GM12878 (cell line): ENCODE measurements around the gene TNFAIP8L2. TPM values are rescaled to one million over a fixed set of nuclear protein-coding genes. Genes with fewer than 3 reads are reported as not detected.

Experiments used
- ASH2L ChIP-seq: fragments of 300-600, 200-600 bp; sonication (generic); IDR thresholded peaks from 2 replicates; pipeline ENCODE4 v1.6.1; 2017; ENCODE audit warnings: low read depth, mild to moderate bottlenecking, borderline replicate concordance
- BACH1 ChIP-seq: fragments of 450-650 bp; IDR thresholded peaks from 2 replicates; pipeline ENCODE4 v1.6.1; 2017; ENCODE audit warnings: mild to moderate bottlenecking, borderline replicate concordance
- BMI1 ChIP-seq: fragments of 450-650 bp; IDR thresholded peaks from 2 replicates; pipeline ENCODE4 v1.6.1; 2016; ENCODE audit warnings: mild to moderate bottlenecking, moderate library complexity, borderline replicate concordance
- CBX5 ChIP-seq: sonication (generic); IDR thresholded peaks from 2 replicates; pipeline ENCODE4 v1.6.1; 2016; ENCODE audit warnings: low read depth, moderate library complexity, mild to moderate bottlenecking, inconsistent platforms
- CREB1 ChIP-seq: IDR thresholded peaks from 2 replicates; pipeline ENCODE4 v1.6.1; 2012; ENCODE audit warnings: low read depth, mild to moderate bottlenecking, inconsistent platforms
- FOXM1 ChIP-seq: IDR thresholded peaks from 2 replicates; pipeline ENCODE4 v1.6.1; 2012; ENCODE audit warnings: low read depth, mild to moderate bottlenecking, inconsistent platforms, low read length, moderate library complexity
- IRF4 ChIP-seq: IDR thresholded peaks from 2 replicates; pipeline ENCODE4 v1.6.1; 2011; ENCODE audit warnings: low read depth, low read length
- MXI1 ChIP-seq: fragments of 150-350 bp; IDR thresholded peaks from 2 replicates; pipeline ENCODE4 v1.6.1; 2011; ENCODE audit warnings: low read depth, mild to moderate bottlenecking, inconsistent platforms, low read length, improper control_type of control experiment
- NFYA ChIP-seq: IDR thresholded peaks from 2 replicates; pipeline ENCODE4 v1.6.1; 2011; ENCODE audit warnings: low read depth, mild to moderate bottlenecking, low read length, improper control_type of control experiment, borderline replicate concordance
- NR2C1 ChIP-seq: fragments of 450-650 bp; IDR thresholded peaks from 2 replicates; pipeline ENCODE4 v1.6.1; 2017; ENCODE audit warnings: antibody characterized with exemption, mild to moderate bottlenecking, moderate library complexity
- POLR2AphosphoS5 ChIP-seq: IDR thresholded peaks from 2 replicates; pipeline ENCODE4 v1.6.1; 2011; ENCODE audit warnings: mild to moderate bottlenecking, low read length, inconsistent platforms
- SP1 ChIP-seq: IDR thresholded peaks from one replicate; pipeline ENCODE4 v1.6.1; 2011; ENCODE audit warnings: low read depth, low read length
- SREBF1 ChIP-seq: IDR thresholded peaks from 2 replicates; pipeline ENCODE4 v1.6.1; 2012; ENCODE audit warnings: mild to moderate bottlenecking, low read length
- TAF1 ChIP-seq: IDR thresholded peaks from 2 replicates; pipeline ENCODE4 v1.6.1; 2011; ENCODE audit warnings: mild to moderate bottlenecking, low read depth, low read length, borderline replicate concordance
- TCF12 ChIP-seq: IDR thresholded peaks from 2 replicates; pipeline ENCODE4 v1.6.1; 2011; ENCODE audit warnings: low read depth, mild to moderate bottlenecking, low read length
- ZBED1 ChIP-seq: IDR thresholded peaks from 2 replicates; pipeline ENCODE4 v1.6.1; 2016; ENCODE audit warnings: borderline replicate concordance
- ZNF24 ChIP-seq: fragments of 450-650 bp; IDR thresholded peaks from 2 replicates; pipeline ENCODE4 v1.6.1; 2017; ENCODE audit warnings: antibody characterized with exemption, mild to moderate bottlenecking
- ZNF384 ChIP-seq: IDR thresholded peaks from 2 replicates; pipeline ENCODE4 v1.6.1; 2012; ENCODE audit warnings: low read depth, mild to moderate bottlenecking, low read length, improper control_type of control experiment, borderline replicate concordance
- polyA plus RNA-seq, 11 experiments: library from polyadenylated mRNA; depleted of rRNA in 4 of 11; unstranded in 6 of 11; stranded (reverse) in 5 of 11; fragments of >200 nt; fragmentation: Nextera tagmentation in 4 of 11; fragmentation: Illumina TruSeq in 1 of 11; extraction: Ambion mirVana in 4 of 11; extraction: Trizol in 1 of 11; gene quantifications; 1 replicate in 1 of 11; 2 replicates in 10 of 11; pipeline versions ENCODE4 v1.2.1 to v1.2.3, GENCODE V29; 2011 to 2016; ENCODE audit warnings: inconsistent platforms in 2 of 11, missing spikeins in 2 of 11, low read depth in 1 of 11
- total RNA-seq, 4 experiments: library from RNA; depleted of rRNA in 3 of 4; stranded (reverse); fragments of >200 nt in 3 of 4; fragmentation: Illumina TruSeq in 1 of 4; extraction: Trizol in 1 of 4; gene quantifications; 2 replicates each; pipeline versions ENCODE4 v1.2.1 to v1.2.3, GENCODE V29; 2013 to 2021
- TF ChIP-seq, protein P1 (sequence below): IDR thresholded peaks from 2 replicates; pipeline ENCODE4 v1.6.1; 2012; ENCODE audit warnings: low read depth, low read length, improper control_type of control experiment
- TF ChIP-seq, protein P2 (sequence below): IDR thresholded peaks from 2 replicates; pipeline ENCODE4 v1.6.1; 2011; ENCODE audit warnings: low read depth, mild to moderate bottlenecking, low read length, moderate library complexity, borderline replicate concordance; ENCODE audit errors: extremely low read depth
- TF ChIP-seq, protein P3 (sequence below): fragments of 450-650 bp; IDR thresholded peaks from 2 replicates; pipeline ENCODE4 v1.6.1; 2017; ENCODE audit warnings: low read depth, mild to moderate bottlenecking, moderate library complexity
- TF ChIP-seq, protein P4 (sequence below): fragments of 450-650 bp; formaldehyde crosslinking; IDR thresholded peaks from 2 replicates; pipeline ENCODE4 v1.4.0; 2020; ENCODE audit warnings: mild to moderate bottlenecking, moderate library complexity
- TF ChIP-seq, protein P5 (sequence below): IDR thresholded peaks from 2 replicates; pipeline ENCODE4 v1.6.1; 2011; ENCODE audit warnings: borderline replicate concordance, low read depth, mild to moderate bottlenecking, moderate library complexity, mixed read lengths, low read length; ENCODE audit not compliant: insufficient read depth; ENCODE audit errors: extremely low read length

Gene TNFAIP8L2
- total and polyA plus RNA-seq, 10 of the 15 experiments (the other 5 are each of a cell fraction or from before 2014, with no cell fraction given) = 5.4 to 26.3 (median 14.2) TPM

DNA sequence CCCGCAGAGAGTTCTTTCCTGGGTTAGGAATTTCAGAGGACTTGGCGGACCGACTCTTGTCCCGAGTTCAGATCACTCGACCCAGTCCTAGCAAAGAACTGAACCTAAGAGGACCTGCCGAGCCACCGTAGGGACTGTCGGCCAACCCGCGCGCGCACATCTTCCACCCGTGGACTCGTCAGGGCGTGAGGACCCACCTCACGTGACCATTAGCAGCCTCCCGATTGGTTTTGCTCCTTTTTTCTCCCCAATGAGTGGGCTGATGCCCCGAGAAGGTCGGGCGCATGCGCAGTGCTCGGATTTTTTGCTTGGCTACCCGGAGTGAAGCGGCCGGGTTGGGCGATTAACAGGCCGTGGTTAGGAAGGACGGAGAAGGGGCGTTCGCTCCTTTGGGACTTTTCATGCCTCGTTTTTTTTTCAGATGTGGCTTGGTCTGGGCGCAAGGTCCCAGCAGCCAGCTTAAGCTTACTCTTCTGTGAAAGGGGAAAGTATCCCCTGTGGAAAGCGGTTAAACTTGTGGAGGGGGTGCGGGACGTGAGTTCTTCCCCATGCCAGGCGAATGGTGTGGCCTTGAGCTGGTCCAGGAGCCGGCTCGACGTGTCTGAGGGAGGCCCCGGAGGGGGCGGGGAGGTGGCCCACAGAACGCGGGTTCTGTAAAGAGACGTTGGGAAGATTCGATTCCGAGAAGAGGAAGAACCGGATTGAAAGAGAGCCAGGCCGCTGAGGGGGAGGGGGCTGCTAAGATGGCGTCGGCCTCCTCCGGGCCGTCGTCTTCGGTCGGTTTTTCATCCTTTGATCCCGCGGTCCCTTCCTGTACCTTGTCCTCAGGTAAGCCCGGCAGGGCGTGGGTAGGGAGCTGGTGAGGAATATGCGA is 42.0 kb downstream of the TNFAIP8L2 start, which contains the start of gene PIP5K1A (continued):
- TF ChIP-seq ASH2L = peak; percentile 28; the same call in 1 of the 2 replicates
- TF ChIP-seq, protein P1, sequence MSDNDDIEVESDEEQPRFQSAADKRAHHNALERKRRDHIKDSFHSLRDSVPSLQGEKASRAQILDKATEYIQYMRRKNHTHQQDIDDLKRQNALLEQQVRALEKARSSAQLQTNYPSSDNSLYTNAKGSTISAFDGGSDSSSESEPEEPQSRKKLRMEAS = peak; percentile 99
- peak; percentile 46; the same call in 1 of the 2 replicates for TF ChIP-seq ZNF384
- TF ChIP-seq, protein P2, sequence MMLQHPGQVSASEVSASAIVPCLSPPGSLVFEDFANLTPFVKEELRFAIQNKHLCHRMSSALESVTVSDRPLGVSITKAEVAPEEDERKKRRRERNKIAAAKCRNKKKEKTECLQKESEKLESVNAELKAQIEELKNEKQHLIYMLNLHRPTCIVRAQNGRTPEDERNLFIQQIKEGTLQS = peak; percentile 90
- peak; percentile 52 for TF ChIP-seq SP1
- 0 out of 2 replicates have a peak, but pooled peaks have one; percentile 5 for TF ChIP-seq TCF12
- TF ChIP-seq BMI1 = no peak
- TF ChIP-seq NR2C1 = peak; percentile 66; the same call in 1 of the 2 replicates
- TF ChIP-seq, protein P3, sequence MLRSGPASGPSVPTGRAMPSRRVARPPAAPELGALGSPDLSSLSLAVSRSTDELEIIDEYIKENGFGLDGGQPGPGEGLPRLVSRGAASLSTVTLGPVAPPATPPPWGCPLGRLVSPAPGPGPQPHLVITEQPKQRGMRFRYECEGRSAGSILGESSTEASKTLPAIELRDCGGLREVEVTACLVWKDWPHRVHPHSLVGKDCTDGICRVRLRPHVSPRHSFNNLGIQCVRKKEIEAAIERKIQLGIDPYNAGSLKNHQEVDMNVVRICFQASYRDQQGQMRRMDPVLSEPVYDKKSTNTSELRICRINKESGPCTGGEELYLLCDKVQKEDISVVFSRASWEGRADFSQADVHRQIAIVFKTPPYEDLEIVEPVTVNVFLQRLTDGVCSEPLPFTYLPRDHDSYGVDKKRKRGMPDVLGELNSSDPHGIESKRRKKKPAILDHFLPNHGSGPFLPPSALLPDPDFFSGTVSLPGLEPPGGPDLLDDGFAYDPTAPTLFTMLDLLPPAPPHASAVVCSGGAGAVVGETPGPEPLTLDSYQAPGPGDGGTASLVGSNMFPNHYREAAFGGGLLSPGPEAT = peak; percentile 39; the same call in 1 of the 2 replicates
- peak; percentile 77 for TF ChIP-seq MXI1
- TF ChIP-seq BACH1 = peak; percentile 98
- TF ChIP-seq POLR2AphosphoS5 = peak; percentile 83
- TF ChIP-seq IRF4 = no peak
- TF ChIP-seq FOXM1 = no peak
- TF ChIP-seq ZBED1 = no peak
- peak; percentile 14; the same call in 1 of the 2 replicates for TF ChIP-seq NFYA
- peak; percentile 78 for TF ChIP-seq TAF1
- TF ChIP-seq SREBF1 = peak; percentile 37; the same call in 1 of the 2 replicates
- TF ChIP-seq CBX5 = peak; percentile 20; the same call in 1 of the 2 replicates
- peak; percentile 10; the same call in 1 of the 2 replicates for TF ChIP-seq CREB1
- no peak for TF ChIP-seq ZNF24
- TF ChIP-seq, protein P4, sequence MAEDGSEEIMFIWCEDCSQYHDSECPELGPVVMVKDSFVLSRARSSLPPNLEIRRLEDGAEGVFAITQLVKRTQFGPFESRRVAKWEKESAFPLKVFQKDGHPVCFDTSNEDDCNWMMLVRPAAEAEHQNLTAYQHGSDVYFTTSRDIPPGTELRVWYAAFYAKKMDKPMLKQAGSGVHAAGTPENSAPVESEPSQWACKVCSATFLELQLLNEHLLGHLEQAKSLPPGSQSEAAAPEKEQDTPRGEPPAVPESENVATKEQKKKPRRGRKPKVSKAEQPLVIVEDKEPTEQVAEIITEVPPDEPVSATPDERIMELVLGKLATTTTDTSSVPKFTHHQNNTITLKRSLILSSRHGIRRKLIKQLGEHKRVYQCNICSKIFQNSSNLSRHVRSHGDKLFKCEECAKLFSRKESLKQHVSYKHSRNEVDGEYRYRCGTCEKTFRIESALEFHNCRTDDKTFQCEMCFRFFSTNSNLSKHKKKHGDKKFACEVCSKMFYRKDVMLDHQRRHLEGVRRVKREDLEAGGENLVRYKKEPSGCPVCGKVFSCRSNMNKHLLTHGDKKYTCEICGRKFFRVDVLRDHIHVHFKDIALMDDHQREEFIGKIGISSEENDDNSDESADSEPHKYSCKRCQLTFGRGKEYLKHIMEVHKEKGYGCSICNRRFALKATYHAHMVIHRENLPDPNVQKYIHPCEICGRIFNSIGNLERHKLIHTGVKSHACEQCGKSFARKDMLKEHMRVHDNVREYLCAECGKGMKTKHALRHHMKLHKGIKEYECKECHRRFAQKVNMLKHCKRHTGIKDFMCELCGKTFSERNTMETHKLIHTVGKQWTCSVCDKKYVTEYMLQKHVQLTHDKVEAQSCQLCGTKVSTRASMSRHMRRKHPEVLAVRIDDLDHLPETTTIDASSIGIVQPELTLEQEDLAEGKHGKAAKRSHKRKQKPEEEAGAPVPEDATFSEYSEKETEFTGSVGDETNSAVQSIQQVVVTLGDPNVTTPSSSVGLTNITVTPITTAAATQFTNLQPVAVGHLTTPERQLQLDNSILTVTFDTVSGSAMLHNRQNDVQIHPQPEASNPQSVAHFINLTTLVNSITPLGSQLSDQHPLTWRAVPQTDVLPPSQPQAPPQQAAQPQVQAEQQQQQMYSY = no peak
- TF ChIP-seq, protein P5, sequence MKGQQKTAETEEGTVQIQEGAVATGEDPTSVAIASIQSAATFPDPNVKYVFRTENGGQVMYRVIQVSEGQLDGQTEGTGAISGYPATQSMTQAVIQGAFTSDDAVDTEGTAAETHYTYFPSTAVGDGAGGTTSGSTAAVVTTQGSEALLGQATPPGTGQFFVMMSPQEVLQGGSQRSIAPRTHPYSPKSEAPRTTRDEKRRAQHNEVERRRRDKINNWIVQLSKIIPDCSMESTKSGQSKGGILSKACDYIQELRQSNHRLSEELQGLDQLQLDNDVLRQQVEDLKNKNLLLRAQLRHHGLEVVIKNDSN = peak; percentile 98
